Fibroblast of villous mesenchyme (primary cell): ENCODE data around the gene SPECC1. TPM values are rescaled to one million over a fixed set of nuclear protein-coding genes. Genes with fewer than 3 reads are reported as not detected.

ENCODE experiments used
- DNase-seq: peaks from one replicate; pipeline ENCODE4 v3.0.0-alpha.2; 2010; ENCODE audit warnings: low read depth
- H3K4me3 ChIP-seq: 2 replicates; pipeline ENCODE4 v1.5.1; 2011; ENCODE audit warnings: low read depth, mild to moderate bottlenecking, low read length
- CTCF ChIP-seq: IDR thresholded peaks from 2 replicates; pipeline ENCODE4 v1.5.1; 2012; ENCODE audit warnings: low read depth, mild to moderate bottlenecking, low read length; ENCODE audit not compliant: insufficient read depth
- total RNA-seq: library from RNA; depleted of rRNA; stranded (reverse); fragments of >200 nt; gene quantifications from 2 replicates; pipeline ENCODE4 v1.2.3, GENCODE V29; 2012

Gene SPECC1
- total RNA-seq, 1 donor, result 148 TPM

GRCh38 chr17:20275653-20276052 lies 266.5 kb downstream of the SPECC1 start:
- no peak for TF ChIP-seq CTCF
- no peak overlapping the region for H3K4me3 ChIP-seq
- no peak for DNase-seq

- DNase-seq, result peak; percentile 56
- no peak for TF ChIP-seq CTCF
- H3K4me3 ChIP-seq, result no peak overlapping the region
Measured at GRCh38 chr17:20276421-20276820, 267.3 kb downstream of the SPECC1 start.

- H3K4me3 ChIP-seq, result no peak overlapping the region
- DNase-seq, result no peak
- TF ChIP-seq CTCF, result no peak
Measured at GRCh38 chr17:20278805-20279204, 269.6 kb downstream of the SPECC1 start.

GRCh38 chr17:20279631-20280030 lies 270.5 kb downstream of the SPECC1 start:
- no peak overlapping the region for H3K4me3 ChIP-seq
- no peak for DNase-seq
- TF ChIP-seq CTCF, result no peak

- no peak for TF ChIP-seq CTCF
- no peak for DNase-seq
- H3K4me3 ChIP-seq, result no peak overlapping the region
Measured at GRCh38 chr17:20280051-20280450, 270.9 kb downstream of the SPECC1 start.

- no peak overlapping the region for H3K4me3 ChIP-seq
- no peak for DNase-seq
- TF ChIP-seq CTCF, result no peak
Measured at GRCh38 chr17:20280851-20281250, 271.7 kb downstream of the SPECC1 start.

- DNase-seq, result no peak
- no peak overlapping the region for H3K4me3 ChIP-seq
- no peak for TF ChIP-seq CTCF
Measured at GRCh38 chr17:20281860-20282259, 272.7 kb downstream of the SPECC1 start.
